GM18520 (cell line): ENCODE data around the gene CLCN7.
A peak's percentile ranks its signal among the peaks of the same experiment; 100 is the strongest.

Experiments used
- ATAC-seq: cut with Tn5 transposase; IDR thresholded peaks from one replicate; pipeline ENCODE4 v1.9.1; 2021; ENCODE audit not compliant: unreplicated experiment

The CLCN7 gene

GRCh38 chr16:1474796-1475551 is at the start of gene CLCN7:
TSS of gene CLCN7 (minus strand) at chr16:1475028. CDS start at chr16:1474974, 54 bp downstream.
- peak; percentile 72 for ATAC-seq

DNA sequence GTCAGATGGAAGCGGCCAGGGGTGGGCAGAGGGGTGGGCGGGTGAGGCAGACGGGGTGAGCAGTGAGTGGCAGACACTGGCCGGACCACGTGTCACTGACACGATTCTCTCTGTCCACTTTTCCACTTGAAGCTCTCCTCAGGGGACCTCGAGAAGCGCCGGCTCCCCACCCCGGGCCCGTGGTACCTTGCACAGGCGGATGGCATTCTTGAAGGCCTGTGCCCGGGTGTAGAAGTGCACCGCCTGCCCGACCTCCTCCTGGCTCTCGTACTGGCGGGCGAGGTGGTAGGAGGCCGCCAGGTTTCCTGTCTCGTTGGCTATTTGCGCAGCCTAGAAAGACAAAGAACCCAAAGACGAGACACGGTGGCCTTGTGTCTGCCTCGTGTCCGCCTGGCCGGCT is 49.5 kb upstream of the CLCN7 start:
- ATAC-seq: no peak

DNA sequence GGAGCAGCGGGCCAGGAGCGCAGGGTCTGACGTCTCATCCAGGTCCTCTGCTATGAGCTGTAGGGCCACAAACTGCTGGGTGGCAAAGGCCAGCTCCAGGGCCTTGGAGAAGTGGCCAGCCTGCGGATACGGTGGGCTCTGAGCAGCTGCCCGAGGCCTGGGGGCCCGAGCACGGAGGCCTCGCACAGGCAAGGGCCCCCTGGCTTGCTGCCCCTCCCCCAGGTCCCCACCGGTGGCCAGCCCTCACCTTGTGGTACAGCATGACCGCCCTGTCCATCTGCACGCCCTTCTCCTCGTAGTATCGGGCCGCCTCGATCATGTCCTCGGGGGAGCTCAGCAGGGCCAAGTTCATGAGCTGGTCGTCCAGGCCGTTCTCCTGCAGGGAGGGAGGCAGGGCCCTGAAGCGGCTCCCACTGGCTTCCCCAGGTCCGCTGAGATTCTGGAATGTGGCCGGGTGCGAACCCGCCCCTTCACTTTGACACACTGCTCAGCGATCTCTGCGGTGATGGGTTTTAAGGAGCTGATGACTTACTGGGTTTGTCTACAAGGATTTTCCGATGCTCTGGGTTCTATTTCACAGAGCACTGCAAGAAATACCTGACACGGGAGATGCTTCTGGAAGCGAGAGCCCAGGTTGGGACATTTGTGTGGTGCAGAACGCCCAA is 48.9 kb upstream of the CLCN7 start:
- ATAC-seq: no peak

DNA sequence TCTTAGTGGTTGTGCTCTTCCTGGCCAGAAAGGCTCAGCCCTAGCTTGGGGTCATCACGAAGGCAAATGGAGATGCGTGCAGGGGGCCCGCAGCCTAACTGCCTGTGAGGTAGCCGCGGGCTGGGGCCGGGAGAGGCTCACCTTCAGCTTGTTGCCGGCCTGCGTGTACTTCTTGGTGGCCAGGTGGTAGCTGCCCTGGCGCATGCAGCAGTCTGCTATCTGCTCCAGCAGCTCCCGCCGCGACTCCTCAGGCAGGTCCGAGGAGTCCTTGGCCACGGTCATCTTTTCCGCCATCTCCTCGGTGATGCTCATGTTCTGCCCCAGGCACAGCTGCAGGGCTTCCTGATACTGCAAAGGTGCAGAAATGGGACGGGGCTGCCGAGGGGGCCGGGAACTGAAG is 45.6 kb upstream of the CLCN7 start:
- no peak for ATAC-seq

DNA sequence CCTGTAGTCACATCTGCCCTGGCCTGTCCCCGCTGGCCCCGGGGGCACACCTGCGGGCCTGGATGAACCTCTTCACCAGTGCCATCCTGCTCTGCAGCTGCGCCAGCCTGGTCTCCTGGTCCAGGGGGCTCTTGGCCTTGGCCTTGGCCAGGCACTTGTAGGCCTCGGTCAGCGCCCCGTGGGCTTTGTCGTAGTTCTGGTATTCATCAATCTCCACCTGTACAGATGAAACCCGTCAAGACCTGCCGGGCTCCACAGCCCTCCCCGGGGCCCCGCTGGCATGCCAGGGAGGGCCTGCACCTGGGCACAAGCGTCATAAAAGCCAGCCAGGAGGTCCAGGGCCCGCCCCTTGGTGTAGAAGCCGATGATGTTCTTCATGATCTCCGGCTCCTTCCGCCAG is 45.0 kb upstream of the CLCN7 start:
- no peak for ATAC-seq

GRCh38 chr16:1518626-1519135 is 43.9 kb upstream of the CLCN7 start:
- no peak for ATAC-seq

GRCh38 chr16:1514507-1514906 is 39.7 kb upstream of the CLCN7 start:
- no peak for ATAC-seq

GRCh38 chr16:1512774-1513173 is 37.9 kb upstream of the CLCN7 start:
- ATAC-seq: no peak

DNA sequence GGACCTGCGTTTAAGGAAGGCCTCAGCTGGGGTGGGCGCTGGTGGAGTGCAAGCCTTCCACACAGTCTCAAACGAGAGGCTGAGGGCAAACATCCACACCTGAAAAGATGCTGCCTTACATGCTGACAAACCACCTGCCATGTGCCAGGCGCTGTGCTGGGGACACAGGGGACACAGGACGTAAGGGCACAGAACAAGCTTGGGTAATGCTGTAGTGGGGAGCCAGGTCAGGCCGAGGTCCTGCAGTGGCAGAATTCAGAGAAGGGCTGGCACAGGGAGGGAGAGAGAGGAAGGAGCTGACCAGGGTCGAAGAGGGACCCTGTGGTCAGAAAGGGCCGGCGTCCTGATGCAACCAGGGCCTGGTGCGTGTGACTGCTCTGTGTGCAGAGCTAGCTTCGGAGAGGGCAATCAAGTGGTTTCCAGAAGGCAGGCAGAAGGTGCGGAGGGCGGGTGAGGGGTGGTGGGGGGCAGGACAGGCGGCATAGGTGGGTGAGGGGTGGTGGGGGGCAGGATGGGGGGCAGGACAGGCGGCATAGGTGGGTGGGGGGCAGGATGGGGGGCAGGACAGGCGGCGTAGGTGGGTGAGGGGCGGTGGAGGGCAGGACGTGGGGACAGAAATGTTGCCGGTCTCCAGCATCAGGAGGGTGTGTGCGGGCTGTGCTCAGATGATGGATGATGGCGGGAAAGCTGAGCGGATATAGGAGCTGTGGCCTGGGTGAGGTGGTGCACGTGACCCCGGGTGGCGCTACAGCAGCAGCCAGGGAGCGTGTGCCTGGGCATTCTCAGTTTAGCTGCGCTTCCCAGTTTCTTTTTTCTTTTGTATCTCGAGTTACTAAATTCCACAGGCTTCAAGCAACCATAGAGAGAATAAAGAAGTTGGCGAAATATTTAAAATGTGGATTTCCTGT is 37.1 kb upstream of the CLCN7 start:
- ATAC-seq: no peak

DNA sequence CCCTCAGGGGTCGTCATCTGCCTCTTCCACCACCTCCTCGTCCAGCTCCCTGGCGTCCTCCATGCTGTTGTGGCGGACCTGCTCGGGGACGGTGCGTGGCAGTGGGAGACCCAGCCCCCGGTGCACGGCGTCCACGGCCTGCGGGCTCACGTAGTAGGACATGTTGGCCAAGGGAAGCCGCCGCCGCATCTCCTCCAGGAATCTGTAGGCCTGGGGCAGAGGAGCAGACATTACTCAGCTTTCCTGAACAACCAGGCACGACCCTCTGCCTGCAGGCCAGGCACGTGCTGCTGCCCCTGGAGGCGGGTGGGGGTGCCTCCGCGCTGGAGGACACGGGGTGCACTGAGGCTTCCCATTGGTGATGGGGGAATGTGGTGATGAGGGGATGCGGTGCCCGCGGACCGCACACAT is 36.1 kb upstream of the CLCN7 start:
- ATAC-seq: no peak

- no peak for ATAC-seq
Observed at GRCh38 chr16:1510272-1510671, 35.4 kb upstream of the CLCN7 start.

DNA sequence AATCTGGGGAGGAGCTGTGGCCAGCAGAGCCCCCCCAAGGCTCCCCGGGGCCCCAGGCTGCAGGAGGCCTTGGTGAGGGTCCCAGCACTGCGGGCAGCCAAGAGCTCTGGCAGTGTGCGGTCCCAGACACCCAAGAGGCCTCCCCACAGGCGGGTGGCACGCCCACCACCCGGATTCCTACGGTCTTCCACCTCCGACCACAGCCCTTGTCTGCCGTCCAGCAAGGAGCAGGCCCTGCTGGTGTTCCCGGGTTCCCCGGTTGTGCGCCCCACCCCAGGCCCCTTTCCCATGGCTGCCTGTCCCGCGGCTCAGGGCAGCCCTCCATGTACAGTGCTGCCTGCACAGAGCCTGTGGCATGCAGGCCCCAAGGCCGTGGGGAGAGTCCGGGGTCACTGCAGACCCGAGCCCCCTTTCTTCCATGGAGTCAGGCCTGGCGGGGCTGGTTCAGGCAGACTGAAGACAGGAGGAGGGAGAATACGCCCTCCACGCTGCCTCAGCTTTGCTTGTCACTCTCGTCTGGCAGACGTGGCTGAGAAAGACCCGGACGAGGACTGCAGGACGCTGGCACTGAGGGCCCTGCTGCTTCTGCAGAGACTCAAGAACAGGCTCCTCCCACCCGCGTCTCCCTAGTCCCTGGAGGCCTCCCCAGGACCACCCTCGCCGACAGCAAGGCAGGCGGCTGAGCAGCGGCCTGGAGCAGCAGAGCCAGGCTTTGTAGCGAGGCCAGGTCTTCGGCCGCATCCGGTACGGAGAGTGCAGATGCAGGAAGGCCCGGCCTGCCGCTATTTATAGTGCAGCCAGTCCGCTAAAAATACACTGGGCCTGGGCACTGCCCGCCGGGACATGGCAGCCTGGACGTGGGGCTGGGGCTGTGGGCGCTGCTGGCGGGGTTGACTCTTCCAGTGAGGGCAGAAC is 34.7 kb upstream of the CLCN7 start:
- no peak for ATAC-seq

DNA sequence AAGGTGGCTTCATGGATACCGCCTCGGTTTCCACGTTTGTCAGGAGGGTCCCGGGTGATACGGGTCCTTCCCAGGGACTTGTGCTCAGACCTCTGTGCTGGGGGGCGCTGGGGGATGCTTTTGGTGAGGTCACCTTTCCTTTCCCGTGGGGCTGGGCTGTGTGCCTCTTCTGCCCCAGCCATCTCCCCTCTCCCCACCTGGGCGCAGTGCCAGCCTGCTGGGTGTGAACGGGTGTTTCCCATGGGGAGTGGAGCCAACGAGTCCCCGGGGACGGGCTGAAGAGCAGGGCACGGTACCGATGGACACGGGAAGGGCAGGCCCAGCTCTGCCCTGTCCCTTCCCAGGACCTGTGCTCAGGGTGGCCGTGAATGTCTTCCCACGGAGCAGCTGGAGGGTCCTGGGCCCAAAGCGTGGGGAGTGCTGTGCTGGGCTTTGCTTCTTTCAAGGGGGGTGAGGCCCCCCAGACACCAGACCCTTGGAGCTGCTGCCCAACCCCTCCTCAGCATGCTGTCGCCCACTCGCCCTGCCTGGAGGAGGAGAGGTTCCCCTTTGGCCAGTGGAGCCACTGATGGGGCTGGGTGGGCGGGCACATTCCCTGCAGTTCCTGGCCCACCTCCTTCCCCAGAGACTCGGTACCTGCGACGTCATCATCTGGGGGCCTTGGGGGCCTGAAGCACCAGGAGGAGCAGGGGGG is 33.8 kb upstream of the CLCN7 start:
- ATAC-seq: no peak

- ATAC-seq: no peak
Observed at GRCh38 chr16:1506494-1507213, 31.8 kb upstream of the CLCN7 start.

GRCh38 chr16:1505912-1506311 is 31.1 kb upstream of the CLCN7 start:
- ATAC-seq: no peak

GRCh38 chr16:1505073-1505844 is 30.4 kb upstream of the CLCN7 start:
- ATAC-seq: no peak

DNA sequence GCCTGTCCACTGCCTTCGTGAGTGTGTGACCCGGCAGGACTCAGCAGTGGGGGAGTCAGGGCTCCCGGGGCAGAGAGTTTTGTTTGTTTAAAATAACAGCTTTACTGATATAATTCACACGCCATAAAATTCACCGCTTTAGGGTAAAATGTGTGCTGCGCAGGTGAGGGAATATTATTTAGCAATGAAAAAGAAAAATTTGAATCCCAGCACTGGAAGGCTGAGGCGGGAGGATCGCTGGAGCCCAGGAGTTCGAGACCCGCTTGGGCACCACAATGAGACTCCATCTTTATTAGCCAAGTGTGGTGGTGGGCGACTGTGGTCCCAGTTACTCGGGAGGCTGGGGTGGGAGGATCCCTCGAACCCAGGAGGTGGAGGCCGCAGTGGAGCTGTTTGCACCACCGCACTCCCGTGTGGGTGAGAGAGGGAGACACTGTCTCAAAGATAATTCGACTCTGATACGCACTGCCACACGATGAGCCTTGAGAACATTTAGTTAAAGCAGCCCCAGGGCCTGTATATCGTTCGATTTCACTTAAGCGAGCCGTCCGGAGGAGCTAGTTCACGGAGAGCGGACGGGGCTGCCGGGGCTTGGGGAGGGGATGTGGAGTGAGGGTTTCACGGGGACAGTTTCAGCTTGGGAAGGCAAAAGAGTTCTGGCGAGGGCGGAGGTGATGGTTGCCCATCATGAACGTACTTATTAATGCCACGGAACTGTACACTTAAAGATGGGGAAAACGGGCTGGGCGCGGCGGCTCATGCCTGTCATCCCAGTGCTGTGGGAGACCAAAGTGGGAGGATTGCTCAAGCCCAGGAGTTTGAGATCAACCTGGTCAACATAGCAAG is 28.5 kb upstream of the CLCN7 start:
- ATAC-seq: no peak
